Stimulated activated CD8-positive, alpha-beta memory T cell treated with anti-CD3 and anti-CD28 coated beads, Interleukin-2, amount 100 ng/mL, for 48 hours (primary cell): ENCODE results near the gene HPD.

Experiments used
- DNase-seq, 2 donors: peaks; one replicate each; pipeline ENCODE4 v3.0.0-alpha.2; 2020; ENCODE audit warnings: low read depth in 2 of 2

The HPD gene

DNA sequence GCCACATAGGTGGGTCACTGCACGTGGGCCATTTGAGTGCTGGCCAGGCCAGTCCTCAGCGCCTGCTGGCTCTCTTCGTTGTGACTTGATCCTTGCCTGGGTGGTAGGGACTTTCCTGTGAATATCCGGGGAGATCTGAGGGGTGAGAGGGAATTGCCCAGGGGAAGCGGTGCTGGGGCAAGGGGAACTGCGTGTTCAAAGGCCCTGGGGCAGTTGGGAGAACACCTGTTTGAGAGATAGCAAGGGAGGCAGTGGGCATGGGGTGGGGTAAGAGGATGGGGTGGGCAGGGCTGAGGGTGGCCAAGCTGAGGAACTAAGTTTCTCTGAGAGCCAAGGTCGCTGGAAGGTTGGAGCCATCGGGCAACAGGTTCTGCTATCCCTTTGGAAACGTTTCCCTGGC, 29.8 kb downstream of the HPD start:
- DNase-seq: no peak

GRCh38 chr12:121828306-121828705, 30.4 kb downstream of the HPD start:
- no peak for DNase-seq

GRCh38 chr12:121827351-121828099, 31.1 kb downstream of the HPD start:
- no peak for DNase-seq

GRCh38 chr12:121826318-121827150, 32.1 kb downstream of the HPD start:
- DNase-seq: no peak

GRCh38 chr12:121825041-121825523, 33.6 kb downstream of the HPD start:
- no peak for DNase-seq

DNA sequence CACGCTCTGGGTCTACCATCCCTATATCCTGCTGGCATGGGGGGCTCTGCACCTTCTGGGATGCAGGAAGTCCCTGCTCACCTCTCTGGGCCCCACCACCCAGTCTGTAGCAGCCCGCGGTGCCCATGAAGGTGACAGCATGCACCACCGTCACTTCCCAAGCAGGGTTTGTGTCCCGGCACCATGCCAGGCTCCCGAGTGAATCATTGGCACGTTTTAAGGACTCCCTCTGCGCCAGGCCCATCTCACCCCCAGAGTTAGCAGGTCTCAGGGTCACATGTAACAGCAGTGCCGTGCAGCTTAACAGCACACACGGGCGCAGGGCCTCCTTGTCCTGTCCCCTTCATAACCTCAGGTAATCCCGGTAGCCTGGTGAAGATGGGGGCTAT, 34.9 kb downstream of the HPD start:
- no peak for DNase-seq

GRCh38 chr12:121823101-121823726, 35.4 kb downstream of the HPD start:
- DNase-seq: no peak

- no peak for DNase-seq
Measured at GRCh38 chr12:121822393-121823100, 36.1 kb downstream of the HPD start.

- no peak for DNase-seq
Measured at GRCh38 chr12:121820056-121820455, 38.6 kb downstream of the HPD start.

DNA sequence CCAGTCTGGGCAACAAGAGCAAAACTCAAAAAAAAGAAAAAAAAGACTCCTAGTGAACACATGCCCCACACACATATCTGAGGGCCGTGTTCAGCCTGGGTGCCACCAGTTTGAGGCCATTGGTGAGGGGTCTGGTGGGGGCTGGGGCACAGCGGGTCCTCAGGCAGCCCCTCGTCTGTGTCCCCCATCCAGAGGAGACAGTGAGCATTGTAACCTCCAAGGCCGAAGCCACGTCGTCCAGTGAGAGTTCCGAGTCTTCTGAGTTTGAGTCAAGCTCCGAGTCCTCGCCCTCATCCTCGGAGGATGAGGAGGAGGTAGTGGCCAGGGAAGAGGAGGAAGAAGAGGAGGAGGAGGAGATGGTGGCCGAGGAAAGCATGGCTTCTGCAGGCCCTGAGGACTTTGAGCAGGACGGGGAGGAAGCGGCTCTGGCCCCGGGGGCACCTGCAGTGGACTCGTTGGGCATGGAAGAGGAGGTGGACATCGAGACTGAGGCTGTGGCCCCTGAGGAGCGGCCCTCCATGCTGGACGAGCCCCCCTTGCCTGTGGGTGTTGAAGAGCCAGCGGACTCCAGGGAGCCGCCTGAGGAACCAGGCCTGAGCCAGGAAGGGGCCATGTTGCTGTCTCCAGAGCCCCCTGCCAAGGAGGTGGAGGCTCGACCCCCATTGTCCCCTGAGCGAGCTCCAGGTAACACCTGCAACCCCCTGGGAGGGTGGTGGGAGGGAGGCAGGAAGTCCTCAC, 39.3 kb downstream of the HPD start:
- DNase-seq: no peak

DNA sequence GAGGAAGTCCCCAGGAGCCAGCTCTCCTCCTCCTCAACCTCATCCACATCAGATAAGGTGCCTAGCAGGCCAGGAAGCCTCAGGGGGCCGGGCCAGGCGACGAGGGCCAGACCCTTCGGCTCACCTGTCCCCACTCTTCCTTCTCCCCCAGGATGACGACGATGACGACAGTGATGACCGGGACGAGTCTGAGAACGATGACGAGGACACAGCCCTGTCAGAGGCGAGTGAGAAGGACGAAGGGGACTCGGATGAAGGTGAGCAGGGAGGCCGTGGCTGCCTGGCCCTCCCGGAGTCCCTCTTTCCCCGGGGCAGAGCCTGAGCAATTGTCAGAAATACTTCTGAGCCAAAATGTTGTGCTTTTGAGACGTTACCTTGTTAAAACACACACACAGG, 41.0 kb downstream of the HPD start:
- no peak for DNase-seq

GRCh38 chr12:121816925-121817647, 41.6 kb downstream of the HPD start:
- DNase-seq: no peak

- no peak for DNase-seq
Measured at GRCh38 chr12:121815263-121815662, 43.4 kb downstream of the HPD start.

GRCh38 chr12:121814429-121815119, 44.1 kb downstream of the HPD start:
- DNase-seq: no peak

DNA sequence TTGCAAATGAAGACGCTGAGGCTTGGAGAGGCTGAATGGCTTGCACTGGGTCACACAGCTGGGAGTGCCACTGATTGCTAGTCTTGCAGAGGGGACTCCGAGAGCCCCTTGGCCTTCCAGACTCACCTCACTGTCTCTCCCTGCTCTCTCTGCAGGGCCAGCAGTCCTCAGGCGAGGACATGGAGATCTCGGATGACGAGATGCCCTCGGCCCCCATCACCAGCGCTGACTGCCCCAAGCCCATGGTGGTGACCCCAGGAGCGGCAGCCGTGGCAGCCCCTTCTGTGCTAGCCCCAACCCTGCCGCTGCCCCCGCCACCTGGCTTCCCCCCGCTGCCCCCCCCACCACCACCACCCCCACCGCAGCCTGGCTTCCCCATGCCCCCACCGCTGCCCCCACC, 44.7 kb downstream of the HPD start:
- DNase-seq: no peak

DNA sequence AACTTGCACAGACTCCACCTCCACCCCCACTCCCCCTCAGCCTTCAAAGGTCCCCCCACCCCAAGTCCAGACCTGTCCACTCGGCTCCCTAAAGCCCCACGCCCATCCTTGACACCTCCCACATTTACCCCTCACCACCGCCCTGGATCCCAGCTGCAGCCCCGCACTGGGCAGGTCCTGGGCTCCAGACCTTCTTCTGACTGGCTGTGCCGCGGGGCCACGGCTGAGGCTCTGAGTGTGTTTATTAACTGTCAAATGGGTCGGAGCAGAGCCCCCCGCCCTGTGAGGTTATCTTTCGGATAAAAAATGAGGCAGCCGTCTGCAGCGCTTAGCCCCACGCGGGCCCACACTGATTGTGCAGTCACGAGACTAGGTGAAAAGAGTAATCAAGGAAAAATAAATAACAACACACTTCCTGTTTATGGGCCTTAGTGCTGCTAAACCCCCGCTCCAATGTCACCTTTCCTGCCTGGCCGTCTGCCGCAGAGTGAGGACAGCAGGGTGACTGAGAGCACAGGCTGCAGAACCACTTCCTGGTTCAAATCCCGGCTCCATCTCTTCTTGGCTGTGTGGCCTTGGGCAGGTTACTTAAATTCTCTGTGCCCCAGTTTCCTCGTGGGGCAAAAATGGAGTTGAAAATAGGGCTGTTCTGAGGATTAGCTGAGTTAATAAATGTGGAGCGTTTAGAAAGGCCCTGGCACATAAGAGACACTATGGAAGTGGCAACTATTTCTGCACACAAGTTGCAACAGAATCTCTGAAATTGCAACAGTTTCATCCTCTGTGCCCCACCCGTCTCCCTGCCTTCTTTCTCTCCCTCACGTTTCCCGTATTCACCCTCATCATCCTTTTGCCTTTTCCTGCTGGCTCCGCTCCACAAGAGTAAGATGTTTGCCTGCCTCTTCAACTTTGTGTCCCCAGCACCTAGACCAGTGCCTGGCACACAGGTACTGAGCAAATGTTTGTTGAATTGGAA, 45.5 kb downstream of the HPD start:
- DNase-seq: no peak

DNA sequence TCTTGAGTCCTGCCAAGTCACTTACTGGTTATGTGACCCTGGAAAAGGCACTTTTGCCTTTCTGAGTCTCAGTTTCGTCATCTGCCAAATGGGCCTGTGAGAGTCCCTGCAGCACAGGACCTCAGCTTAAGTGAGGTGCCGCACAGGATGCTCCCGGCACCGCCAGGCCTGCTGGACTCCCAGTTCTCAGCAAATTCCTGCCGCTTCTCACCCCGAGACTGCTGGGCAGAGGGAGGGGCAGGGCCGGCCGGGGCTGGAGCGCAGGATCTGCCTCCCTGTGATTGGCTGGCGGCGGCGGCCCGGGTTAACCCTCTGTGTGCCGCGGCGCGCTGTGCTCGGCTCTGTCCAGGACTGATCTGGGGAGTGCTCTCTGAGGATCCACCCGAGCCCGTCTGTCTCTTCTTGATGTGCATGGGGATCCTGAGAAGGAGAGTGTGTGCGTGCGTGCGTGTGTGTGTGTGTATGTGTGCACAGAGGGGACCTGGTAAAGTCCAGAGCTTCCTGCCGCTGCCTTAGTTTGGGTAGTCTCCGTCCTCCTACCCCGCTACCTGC, 46.3 kb downstream of the HPD start:
- DNase-seq: no peak
